ENCODE results near the gene CDC42EP4. TPM values are rescaled to one million over a fixed set of nuclear protein-coding genes. Genes with fewer than 3 reads are reported as not detected.
A peak's percentile ranks its signal among the peaks of the same experiment; 100 is the strongest.

The CDC42EP4 gene
- total and polyA plus RNA-seq, 9 of the 15 experiments (the other 6 are each of a cell fraction or from before 2014, with no cell fraction given) = 0.65 to 20.8 (median 12.3) TPM

DNA sequence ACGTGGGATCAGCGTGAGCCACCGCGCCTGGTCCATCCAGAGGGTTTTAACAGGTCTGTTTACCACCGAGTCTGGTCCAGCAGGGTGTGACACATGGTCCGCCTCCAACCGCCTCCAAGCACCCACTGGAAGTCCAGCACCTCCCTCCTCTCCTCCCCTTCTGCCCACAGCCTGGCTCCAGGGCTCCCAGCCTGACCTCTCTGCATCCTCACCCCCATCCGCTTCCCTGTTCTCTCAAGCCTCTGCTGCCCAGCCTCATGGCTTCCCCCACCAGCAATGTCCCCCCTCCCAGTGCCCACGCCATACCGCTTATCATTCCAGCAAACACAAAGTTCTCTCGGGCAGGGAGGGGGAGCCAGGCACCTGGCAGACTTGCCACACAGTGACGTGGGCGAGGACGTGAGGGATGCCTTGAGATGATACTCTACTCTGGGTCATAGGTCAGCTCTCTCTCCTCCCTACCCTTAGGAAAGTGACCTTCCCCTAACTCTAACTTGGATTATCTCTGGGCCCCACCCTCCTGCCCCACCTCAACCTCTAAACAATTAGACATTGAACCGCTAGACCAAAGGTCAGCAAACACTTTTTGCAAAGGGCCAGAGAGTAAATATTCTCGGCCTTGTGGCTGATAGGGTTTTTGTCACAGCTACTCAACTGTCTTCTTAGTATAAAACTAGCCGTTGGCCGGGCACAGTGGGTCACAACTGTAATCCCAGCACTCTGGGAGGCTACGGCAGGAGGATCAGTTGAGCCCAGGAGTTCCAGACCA is 23.1 kb downstream of the CDC42EP4 start (continued):
- TF ChIP-seq CC2D1A (IDR thresholded peaks at IDR 0.05) (no peak), TAF1 (IDR thresholded peaks at IDR 0.05; ENCODE audit: control insufficient read depth, extremely low read depth, insufficient read depth, low read length, severe bottlenecking) (peak; percentile 23), DMBX1 (CRISPR knock-in tag; IDR thresholded peaks at IDR 0.05; ENCODE audit: borderline replicate concordance) (no peak), RCOR1 (IDR thresholded peaks at IDR 0.05; ENCODE audit: borderline replicate concordance in 1 of 2, low read depth in 2 of 2, low read length in 2 of 2) (peak in 1 of 2 experiments; percentile 95; a peak in 2 of 4 replicates), SMARCB1 (IDR thresholded peaks at IDR 0.05; ENCODE audit: insufficient read length, low read depth) (no peak), MEIS2 (IDR thresholded peaks at IDR 0.05; ENCODE audit: partially characterized antibody) (no peak), RBFOX2 (IDR thresholded peaks at IDR 0.05; ENCODE audit: low read depth, low read length) (no peak), PHTF2 (CRISPR knock-in tag; IDR thresholded peaks at IDR 0.05) (no peak), POU5F1 (IDR thresholded peaks at IDR 0.05; ENCODE audit: borderline replicate concordance, low read depth, low read length, partially characterized antibody) (no peak), ZNF197 (CRISPR knock-in tag; IDR thresholded peaks at IDR 0.05; ENCODE audit: low read depth) (no peak), TBL1XR1 (IDR thresholded peaks at IDR 0.05; ENCODE audit: low read length in 2 of 2) (peak in 1 of 2 experiments; percentile 39; a peak in 1 of 4 replicates), ZNF764 (CRISPR knock-in tag; IDR thresholded peaks at IDR 0.05; ENCODE audit: low read depth) (no peak), SMAD4 (CRISPR knock-in tag; conservative IDR thresholded peaks at IDR 0.05) (peak; percentile 45; the same call in 1 of the 2 replicates)
- TF ChIP-seq, protein P1, sequence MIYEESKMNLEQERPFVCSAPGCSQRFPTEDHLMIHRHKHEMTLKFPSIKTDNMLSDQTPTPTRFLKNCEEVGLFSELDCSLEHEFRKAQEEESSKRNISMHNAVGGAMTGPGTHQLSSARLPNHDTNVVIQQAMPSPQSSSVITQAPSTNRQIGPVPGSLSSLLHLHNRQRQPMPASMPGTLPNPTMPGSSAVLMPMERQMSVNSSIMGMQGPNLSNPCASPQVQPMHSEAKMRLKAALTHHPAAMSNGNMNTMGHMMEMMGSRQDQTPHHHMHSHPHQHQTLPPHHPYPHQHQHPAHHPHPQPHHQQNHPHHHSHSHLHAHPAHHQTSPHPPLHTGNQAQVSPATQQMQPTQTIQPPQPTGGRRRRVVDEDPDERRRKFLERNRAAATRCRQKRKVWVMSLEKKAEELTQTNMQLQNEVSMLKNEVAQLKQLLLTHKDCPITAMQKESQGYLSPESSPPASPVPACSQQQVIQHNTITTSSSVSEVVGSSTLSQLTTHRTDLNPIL (CRISPR knock-in tag; IDR thresholded peaks at IDR 0.05) = no peak
- TF ChIP-seq, protein P2, sequence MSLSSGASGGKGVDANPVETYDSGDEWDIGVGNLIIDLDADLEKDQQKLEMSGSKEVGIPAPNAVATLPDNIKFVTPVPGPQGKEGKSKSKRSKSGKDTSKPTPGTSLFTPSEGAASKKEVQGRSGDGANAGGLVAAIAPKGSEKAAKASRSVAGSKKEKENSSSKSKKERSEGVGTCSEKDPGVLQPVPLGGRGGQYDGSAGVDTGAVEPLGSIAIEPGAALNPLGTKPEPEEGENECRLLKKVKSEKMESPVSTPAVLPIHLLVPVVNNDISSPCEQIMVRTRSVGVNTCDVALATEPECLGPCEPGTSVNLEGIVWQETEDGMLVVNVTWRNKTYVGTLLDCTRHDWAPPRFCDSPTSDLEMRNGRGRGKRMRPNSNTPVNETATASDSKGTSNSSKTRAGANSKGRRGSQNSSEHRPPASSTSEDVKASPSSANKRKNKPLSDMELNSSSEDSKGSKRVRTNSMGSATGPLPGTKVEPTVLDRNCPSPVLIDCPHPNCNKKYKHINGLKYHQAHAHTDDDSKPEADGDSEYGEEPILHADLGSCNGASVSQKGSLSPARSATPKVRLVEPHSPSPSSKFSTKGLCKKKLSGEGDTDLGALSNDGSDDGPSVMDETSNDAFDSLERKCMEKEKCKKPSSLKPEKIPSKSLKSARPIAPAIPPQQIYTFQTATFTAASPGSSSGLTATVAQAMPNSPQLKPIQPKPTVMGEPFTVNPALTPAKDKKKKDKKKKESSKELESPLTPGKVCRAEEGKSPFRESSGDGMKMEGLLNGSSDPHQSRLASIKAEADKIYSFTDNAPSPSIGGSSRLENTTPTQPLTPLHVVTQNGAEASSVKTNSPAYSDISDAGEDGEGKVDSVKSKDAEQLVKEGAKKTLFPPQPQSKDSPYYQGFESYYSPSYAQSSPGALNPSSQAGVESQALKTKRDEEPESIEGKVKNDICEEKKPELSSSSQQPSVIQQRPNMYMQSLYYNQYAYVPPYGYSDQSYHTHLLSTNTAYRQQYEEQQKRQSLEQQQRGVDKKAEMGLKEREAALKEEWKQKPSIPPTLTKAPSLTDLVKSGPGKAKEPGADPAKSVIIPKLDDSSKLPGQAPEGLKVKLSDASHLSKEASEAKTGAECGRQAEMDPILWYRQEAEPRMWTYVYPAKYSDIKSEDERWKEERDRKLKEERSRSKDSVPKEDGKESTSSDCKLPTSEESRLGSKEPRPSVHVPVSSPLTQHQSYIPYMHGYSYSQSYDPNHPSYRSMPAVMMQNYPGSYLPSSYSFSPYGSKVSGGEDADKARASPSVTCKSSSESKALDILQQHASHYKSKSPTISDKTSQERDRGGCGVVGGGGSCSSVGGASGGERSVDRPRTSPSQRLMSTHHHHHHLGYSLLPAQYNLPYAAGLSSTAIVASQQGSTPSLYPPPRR (CRISPR knock-in tag; IDR thresholded peaks at IDR 0.05; ENCODE audit: borderline replicate concordance) = peak; percentile 83; the same call in 1 of the 2 replicates
- TF ChIP-seq, protein P3, sequence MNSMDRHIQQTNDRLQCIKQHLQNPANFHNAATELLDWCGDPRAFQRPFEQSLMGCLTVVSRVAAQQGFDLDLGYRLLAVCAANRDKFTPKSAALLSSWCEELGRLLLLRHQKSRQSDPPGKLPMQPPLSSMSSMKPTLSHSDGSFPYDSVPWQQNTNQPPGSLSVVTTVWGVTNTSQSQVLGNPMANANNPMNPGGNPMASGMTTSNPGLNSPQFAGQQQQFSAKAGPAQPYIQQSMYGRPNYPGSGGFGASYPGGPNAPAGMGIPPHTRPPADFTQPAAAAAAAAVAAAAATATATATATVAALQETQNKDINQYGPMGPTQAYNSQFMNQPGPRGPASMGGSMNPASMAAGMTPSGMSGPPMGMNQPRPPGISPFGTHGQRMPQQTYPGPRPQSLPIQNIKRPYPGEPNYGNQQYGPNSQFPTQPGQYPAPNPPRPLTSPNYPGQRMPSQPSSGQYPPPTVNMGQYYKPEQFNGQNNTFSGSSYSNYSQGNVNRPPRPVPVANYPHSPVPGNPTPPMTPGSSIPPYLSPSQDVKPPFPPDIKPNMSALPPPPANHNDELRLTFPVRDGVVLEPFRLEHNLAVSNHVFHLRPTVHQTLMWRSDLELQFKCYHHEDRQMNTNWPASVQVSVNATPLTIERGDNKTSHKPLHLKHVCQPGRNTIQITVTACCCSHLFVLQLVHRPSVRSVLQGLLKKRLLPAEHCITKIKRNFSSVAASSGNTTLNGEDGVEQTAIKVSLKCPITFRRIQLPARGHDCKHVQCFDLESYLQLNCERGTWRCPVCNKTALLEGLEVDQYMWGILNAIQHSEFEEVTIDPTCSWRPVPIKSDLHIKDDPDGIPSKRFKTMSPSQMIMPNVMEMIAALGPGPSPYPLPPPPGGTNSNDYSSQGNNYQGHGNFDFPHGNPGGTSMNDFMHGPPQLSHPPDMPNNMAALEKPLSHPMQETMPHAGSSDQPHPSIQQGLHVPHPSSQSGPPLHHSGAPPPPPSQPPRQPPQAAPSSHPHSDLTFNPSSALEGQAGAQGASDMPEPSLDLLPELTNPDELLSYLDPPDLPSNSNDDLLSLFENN (IDR thresholded peaks at IDR 0.05; ENCODE audit: low read depth in 2 of 2, low read length in 2 of 2) = peak in 1 of 2 experiments; percentile 50; a peak in 1 of 4 replicates
